Measurements from ENCODE around the gene SYNM. TPM values are rescaled to one million over a fixed set of nuclear protein-coding genes. Genes with fewer than 3 reads are reported as not detected.

Gene SYNM
- total and polyA plus RNA-seq, 2 experiments from 2014 or later = 9.7 to 13.8 TPM

DNA sequence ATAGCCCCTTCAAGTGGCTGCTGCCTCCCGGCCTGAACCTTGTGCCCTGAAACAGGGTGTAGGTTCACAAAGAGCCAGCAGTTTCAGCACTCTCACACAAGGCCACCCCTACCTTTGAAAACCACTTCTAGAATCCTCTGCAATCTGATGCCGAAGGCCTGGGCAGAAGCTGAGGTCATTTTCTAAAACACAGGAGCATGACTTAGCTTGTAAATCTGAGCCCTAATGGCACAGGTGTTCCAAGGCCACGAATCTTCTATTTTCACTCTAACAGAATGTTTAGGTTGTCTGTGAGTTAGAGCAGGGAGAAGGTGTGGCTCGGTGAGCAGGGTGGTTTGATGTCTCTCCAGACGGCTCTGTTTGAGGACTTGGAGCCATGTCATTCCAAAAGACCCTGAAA, 62.3 kb downstream of the SYNM start:
- WGBS (ENCODE audit: low lambda C conversion rate, missing lambda C conversion rate) = 81% methylated on average over 5 of the region's 5 CpGs
- H2AFZ ChIP-seq = no peak overlapping the region
- no peak overlapping the region for H3K4me2 ChIP-seq
- no peaks in the 10 kb centered on the region for H3K36me3 ChIP-seq (replicated peaks; ENCODE audit: insufficient read depth, low read depth)
- TF ChIP-seq EZH2phosphoT487 (IDR thresholded peaks at IDR 0.05; ENCODE audit: low read depth, severe bottlenecking, unreplicated experiment) = no peak
- TF ChIP-seq EZH2 (IDR thresholded peaks at IDR 0.05; ENCODE audit: borderline replicate concordance) = no peak
- TF ChIP-seq, protein P1, sequence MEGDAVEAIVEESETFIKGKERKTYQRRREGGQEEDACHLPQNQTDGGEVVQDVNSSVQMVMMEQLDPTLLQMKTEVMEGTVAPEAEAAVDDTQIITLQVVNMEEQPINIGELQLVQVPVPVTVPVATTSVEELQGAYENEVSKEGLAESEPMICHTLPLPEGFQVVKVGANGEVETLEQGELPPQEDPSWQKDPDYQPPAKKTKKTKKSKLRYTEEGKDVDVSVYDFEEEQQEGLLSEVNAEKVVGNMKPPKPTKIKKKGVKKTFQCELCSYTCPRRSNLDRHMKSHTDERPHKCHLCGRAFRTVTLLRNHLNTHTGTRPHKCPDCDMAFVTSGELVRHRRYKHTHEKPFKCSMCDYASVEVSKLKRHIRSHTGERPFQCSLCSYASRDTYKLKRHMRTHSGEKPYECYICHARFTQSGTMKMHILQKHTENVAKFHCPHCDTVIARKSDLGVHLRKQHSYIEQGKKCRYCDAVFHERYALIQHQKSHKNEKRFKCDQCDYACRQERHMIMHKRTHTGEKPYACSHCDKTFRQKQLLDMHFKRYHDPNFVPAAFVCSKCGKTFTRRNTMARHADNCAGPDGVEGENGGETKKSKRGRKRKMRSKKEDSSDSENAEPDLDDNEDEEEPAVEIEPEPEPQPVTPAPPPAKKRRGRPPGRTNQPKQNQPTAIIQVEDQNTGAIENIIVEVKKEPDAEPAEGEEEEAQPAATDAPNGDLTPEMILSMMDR (IDR thresholded peaks at IDR 0.05; ENCODE audit: poor library complexity) = no peak
- no peaks in the 10 kb centered on the region for H3K27me3 ChIP-seq
- H3K9me3 ChIP-seq (ENCODE audit: low read depth) = no peaks in the 10 kb centered on the region
- DNase-seq (ENCODE audit: low spot score) = no peak
- no peaks in the 10 kb centered on the region for H4K20me1 ChIP-seq (ENCODE audit: insufficient read depth, poor library complexity, severe bottlenecking)
- no peaks in the 10 kb centered on the region for H3K9me2 ChIP-seq (replicated peaks; ENCODE audit: insufficient read depth)
- H3K4me1 ChIP-seq (ENCODE audit: insufficient read depth) = peaks cover 7% of the 10 kb centered on the region
- no peaks in the 10 kb centered on the region for H3K79me2 ChIP-seq
- no peak overlapping the region for H3K4me3 ChIP-seq
- H3K27ac ChIP-seq = no peak overlapping the region

DNA sequence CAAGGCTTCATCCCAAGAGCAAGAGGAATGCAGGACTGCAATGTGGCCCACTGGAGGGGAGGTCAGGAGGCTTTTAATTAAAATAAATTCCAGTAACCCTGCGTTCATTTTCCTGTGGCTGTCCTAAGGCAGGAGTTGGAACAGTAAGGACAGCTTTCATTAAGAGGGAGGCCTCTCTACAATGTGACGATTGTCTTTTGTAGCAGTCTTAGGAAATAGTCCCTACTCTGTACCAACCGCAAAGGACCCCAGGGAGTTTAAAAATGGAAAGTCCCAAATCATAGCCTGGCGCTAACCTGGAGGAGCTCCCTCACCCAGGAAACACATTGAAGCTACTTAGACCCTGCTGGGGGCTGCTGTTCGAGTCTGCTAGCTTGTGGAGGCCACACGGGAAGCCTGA, 62.8 kb downstream of the SYNM start:
- no peaks in the 10 kb centered on the region for H3K27me3 ChIP-seq
- H3K27ac ChIP-seq = no peak overlapping the region
- H3K9me2 ChIP-seq (replicated peaks; ENCODE audit: insufficient read depth) = no peaks in the 10 kb centered on the region
- H2AFZ ChIP-seq = no peak overlapping the region
- TF ChIP-seq EZH2 (IDR thresholded peaks at IDR 0.05; ENCODE audit: borderline replicate concordance) = no peak
- TF ChIP-seq, protein P1 (IDR thresholded peaks at IDR 0.05; ENCODE audit: poor library complexity) = no peak
- no peaks in the 10 kb centered on the region for H4K20me1 ChIP-seq (ENCODE audit: insufficient read depth, poor library complexity, severe bottlenecking)
- H3K79me2 ChIP-seq = no peaks in the 10 kb centered on the region
- no peak for DNase-seq (ENCODE audit: low spot score)
- H3K4me1 ChIP-seq (ENCODE audit: insufficient read depth) = peaks cover 7% of the 10 kb centered on the region
- H3K4me3 ChIP-seq = no peak overlapping the region
- no peaks in the 10 kb centered on the region for H3K9me3 ChIP-seq (ENCODE audit: low read depth)
- 96% methylated on average over 6 of the region's 6 CpGs for WGBS (ENCODE audit: low lambda C conversion rate, missing lambda C conversion rate)
- H3K4me2 ChIP-seq = no peak overlapping the region
- no peaks in the 10 kb centered on the region for H3K36me3 ChIP-seq (replicated peaks; ENCODE audit: insufficient read depth, low read depth)

DNA sequence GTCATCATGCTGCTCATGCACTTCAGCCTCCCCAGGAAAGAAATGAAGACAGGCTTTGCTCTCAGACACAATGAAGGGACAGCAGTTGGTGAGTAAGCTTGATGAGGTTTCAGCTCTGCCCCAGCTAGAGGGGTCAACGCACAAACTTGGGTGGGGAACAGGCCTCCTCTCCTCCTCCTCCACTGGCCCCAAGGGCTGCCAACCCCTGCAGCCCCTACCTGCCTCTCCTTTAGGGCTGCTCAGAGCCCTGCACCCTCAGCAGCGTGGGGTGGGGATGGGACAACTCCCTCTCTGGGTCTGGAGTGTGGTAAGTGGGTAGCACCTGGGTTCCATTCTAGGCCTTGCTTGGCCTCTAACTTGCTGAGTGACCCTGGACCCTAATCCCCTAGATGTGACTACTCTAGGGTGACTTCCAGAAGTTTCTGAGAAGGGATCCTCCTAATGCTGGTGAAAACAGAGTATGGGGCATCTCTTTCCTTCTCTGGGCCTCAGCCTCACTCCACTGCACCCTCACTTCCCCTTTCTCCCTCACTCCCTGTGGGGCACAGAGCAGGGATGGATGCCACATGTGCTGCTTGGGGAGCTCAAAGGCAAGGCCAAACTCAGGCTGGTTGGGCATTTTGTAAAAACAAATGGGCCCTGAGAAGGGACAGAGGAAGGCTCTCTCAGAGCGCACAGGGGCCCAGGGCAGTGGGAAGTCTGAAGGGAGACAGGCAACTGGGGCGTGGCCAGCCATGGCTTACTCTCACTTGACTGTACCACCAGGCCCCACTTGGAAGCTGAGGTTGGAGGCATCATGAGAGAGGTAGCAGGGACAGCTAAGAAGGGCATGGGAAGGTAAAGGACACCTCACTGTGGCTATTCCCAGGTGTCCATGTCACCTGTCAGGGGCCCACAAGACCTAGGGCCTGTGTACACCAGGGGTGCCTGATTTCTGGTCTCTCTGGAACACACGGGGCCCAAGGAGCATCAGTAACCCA, 64.0 kb downstream of the SYNM start:
- Histone ChIP-seq H3K9me3 (ENCODE audit: low read depth) (no peaks in the 10 kb centered on the region), H3K4me2 (no peak overlapping the region), H3K9me2 (replicated peaks; ENCODE audit: insufficient read depth) (no peaks in the 10 kb centered on the region), H3K27me3 (no peaks in the 10 kb centered on the region), H4K20me1 (ENCODE audit: insufficient read depth, poor library complexity, severe bottlenecking) (no peaks in the 10 kb centered on the region), H3K4me3 (no peak overlapping the region), H3K79me2 (no peaks in the 10 kb centered on the region), H3K27ac (peak overlapping the region; percentile 85), H3K4me1 (ENCODE audit: insufficient read depth) (peaks cover 7% of the 10 kb centered on the region), H3K36me3 (replicated peaks; ENCODE audit: insufficient read depth, low read depth) (no peaks in the 10 kb centered on the region), H2AFZ (no peak overlapping the region)
- no peak for DNase-seq (ENCODE audit: low spot score)
- no peak for TF ChIP-seq EZH2phosphoT487 (IDR thresholded peaks at IDR 0.05; ENCODE audit: low read depth, severe bottlenecking, unreplicated experiment)
- TF ChIP-seq, protein P1 (IDR thresholded peaks at IDR 0.05; ENCODE audit: poor library complexity) = no peak
- no peak for TF ChIP-seq EZH2 (IDR thresholded peaks at IDR 0.05; ENCODE audit: borderline replicate concordance)
- WGBS (ENCODE audit: low lambda C conversion rate, missing lambda C conversion rate) = 96% methylated on average over 5 of the region's 5 CpGs

All from hepatocyte (in vitro differentiated cells).